Skeletal muscle cell (primary cell): ENCODE results near the gene STRADA.
A peak's percentile ranks its signal among the peaks of the same experiment; 100 is the strongest.
"Not testable (repeated sequence)": the region's sequence is repeated elsewhere in the genome, so short reads cannot be mapped to it uniquely, and the experiment has no call there.

Experiments
- DNase-seq: peaks from one replicate; pipeline ENCODE4 v3.0.0-alpha.2; 2010; ENCODE audit warnings: low read depth
- H3K4me3 ChIP-seq: 2 replicates; pipeline ENCODE4 v1.5.1; 2011; ENCODE audit warnings: low read depth, mild to moderate bottlenecking, control low read depth, low read length, moderate library complexity

The STRADA gene

DNA sequence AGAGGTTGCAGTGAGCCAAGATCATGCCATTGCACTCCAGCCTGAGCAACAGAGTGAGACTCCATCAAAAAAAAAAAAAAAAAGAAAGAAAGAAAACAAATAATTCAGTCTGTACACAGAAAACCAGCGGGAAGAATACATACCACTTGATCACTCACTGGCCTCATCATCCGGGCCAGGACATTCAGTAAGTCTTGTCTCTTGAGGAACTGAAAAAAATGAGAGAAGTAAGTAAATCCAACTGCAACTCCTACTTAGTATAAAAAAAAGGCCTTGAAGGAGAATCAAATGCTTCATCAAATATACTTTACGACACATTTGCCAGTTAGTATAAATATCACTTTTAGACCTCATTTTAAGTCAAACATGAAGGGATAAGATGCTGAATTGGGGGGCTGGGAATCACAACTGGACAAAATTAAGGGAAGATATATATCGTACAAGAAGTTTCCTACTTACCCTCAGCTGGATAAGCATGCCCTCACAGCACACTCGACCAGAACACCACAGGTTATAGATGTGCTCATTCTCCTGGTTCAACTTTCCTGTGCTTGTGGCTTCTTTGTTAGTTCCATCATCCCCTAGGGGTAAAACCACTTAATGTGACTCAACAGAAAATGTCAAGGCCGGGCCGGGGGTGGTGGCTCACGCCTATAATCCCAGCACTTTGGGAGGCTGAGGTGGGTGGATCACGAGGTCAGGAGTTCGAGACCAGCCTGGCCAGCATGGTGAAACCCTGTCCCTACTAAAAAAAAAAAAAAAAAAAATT is 19.4 kb upstream of the STRADA start:
- DNase-seq = no peak
- H3K4me3 ChIP-seq = no peak overlapping the region

DNA sequence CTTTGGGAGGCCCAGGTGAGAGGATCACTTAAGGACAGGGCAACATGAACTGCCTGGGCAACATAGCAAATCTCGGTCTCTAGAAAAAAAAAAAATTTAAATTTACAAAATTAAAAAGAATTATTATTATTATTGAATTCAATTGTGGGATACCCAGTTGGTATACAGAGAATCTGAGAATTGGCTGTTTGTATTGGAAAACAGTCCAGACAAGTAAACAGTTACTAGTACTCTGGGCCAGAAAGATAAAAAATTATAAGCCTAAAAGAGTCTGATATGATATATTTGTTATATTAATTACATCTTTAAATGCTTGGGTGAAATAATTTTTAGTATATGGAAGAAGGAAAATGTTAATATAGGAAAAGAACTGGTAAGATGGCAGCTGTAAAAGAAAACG is 16.8 kb upstream of the STRADA start:
- no peak overlapping the region for H3K4me3 ChIP-seq
- DNase-seq = no peak

DNA sequence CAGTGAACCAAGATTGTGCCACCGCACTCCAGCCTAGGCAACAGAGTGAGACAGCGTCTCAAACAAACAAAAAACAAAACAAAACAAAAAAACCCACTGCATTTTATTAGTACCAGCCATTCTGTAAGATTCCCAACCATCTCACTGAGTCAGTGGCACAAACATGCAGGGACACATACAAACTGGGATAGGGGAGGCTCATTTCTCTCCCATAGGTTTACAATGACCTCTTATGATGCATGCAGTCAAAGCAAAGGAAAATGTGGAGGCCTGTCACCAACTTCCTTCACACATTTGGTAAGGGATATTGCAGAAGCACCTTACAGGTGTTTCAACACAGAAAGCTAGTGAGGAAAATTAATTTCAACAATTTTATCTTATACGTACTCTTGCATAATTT is 12.4 kb upstream of the STRADA start:
- DNase-seq = no peak
- H3K4me3 ChIP-seq = no peak overlapping the region

DNA sequence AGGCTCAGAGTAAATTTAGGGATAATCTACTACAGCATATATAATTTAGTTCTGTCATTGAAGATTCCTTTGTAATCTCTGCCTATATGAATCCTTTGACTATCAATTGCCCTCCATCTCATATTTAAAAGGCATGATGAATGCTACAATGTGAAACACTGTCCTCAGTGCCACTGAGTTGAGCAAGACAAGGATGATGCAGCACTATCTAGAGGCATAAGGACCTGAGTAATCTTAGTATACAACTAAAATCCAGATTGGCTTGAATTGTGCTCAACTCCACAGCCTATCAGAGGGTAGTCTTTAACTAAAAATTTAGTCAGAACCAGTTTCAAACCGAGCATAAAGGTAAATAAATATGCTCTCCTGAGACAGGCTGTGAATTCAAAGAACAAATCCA is 11.6 kb upstream of the STRADA start:
- no peak overlapping the region for H3K4me3 ChIP-seq
- DNase-seq = no peak

DNA sequence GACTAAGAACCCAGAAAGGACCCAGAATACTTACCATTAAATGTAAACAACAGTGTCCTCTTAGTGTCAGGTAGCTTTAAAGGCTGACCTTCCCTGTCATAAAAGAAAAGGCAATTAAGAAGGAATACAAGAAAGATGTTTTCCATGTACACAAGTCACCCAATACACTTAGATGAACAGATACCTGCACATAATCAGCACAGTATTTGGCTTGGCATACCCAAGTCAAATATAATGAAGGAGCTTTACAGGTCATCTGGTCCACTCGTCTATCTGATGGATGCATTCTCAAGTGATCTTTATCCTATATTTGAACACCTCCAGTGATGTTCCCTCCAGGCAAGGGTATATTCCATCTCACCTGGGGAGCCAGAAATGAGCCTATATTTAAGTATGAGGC is 11.1 kb upstream of the STRADA start:
- DNase-seq = no peak

DNA sequence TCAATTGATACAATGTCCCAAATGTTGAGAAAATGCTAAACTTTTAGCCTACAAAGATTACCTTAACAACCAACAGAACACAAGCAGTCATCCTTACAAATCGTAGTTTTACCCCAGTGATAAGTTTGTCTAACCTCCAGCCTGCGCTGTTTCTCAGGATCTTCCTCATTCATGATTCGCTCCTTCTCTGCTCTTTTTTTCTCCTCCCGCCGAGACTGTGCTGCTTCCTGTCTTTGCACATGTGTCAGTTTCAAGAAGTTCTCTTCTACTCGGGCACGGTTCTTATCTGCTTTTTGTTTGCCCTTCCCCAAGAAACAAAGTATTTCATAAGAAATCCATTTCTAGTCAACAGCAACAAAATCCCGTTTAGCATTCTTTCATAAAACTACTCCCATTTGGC is 10.2 kb upstream of the STRADA start:
- DNase-seq = no peak
- no peak overlapping the region for H3K4me3 ChIP-seq

More for the DNA sequence above, 11.1 kb upstream of the STRADA start:
- H3K4me3 ChIP-seq = no peak overlapping the region

DNA sequence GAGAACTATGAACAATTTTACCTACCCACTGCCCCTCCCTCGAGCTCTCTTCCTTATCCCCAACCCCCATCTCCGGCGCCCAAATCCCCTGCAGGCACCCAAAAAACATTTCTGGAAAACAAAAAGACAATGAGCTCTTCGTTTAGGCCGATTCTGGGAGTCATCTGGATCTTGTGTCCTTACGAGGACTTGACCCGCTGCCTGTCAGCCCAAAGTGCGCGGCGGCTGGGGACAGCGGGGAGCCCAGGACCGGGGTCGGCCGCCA is 524 bp downstream of the STRADA start:
- no peak for DNase-seq

DNA sequence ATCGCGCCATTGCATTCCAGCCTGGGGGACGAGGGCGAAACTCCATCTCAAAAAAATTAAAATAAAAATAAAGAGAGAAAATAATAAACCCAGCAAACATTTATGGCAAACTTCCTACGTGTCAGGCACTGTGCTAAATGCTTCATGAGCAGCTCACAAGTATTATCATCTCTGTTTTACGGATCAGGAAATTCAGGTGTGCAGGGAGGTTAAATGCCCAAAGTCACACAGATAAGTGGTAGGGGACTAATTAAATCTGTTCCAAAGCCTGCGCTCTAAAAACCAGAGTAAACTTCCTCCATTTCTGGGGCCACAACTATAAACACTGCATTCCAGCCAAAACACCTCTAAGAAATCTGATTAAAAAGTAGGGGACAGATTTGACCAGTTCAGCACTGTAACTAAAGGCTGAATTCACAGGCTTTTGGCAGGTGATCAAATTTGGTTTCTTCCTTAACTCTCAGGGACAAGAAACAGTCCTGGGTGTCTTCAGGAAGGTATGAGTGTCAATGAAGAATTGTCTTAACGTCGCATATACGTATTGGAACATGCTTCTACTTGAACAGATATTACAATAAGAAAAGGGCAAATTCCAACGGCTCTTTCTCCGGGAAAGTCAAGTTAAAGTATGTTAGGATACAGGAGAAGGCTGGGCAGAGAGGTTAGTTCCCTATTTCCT is 996 bp downstream of the STRADA start:
- H3K4me3 ChIP-seq = peak overlapping the region; percentile 91
- no peak for DNase-seq

More for the DNA sequence above, 524 bp downstream of the STRADA start:
- H3K4me3 ChIP-seq = peak overlapping the region; percentile 91

DNA sequence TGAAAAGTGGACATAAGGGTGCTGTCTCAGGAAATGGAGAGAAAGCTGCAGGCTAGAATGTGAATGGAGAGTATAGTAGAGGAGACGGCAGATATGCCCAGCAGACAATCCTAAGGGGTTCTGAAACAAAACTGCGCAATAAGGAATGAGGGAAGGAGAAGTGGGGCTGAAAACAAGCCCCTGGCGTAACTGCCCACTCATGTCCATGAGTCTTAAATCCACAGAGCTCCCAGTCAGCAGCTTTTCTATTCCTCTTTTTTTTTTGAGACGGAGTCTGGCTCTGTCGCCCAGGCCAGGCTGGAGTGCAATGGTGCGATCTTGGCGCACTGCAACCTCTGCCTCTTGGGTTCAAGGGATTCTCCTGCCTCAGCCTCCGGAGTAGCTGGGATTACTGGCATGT is 5.9 kb downstream of the STRADA start:
- no peak for DNase-seq
- H3K4me3 ChIP-seq = no peak overlapping the region

DNA sequence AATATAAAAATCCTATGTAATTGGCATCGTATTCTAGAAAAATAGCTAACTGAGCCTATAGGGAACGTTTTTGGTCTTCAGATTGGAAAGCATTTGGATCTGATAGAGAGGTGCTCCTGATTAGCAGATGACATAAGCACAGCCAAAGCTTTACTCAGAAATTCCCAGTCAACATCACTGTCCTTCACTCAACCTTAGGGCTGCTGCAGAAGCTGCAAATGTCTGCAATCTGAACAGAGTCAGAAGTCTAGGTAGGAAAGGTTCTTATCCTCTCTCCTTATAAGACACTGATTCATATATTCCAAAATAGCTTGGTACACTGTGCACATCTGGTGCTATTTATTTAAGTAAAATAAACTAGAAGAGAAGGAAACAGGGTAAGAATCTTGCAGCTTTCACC is 19.2 kb downstream of the STRADA start:
- H3K4me3 ChIP-seq = no peak overlapping the region
- no peak for DNase-seq

DNA sequence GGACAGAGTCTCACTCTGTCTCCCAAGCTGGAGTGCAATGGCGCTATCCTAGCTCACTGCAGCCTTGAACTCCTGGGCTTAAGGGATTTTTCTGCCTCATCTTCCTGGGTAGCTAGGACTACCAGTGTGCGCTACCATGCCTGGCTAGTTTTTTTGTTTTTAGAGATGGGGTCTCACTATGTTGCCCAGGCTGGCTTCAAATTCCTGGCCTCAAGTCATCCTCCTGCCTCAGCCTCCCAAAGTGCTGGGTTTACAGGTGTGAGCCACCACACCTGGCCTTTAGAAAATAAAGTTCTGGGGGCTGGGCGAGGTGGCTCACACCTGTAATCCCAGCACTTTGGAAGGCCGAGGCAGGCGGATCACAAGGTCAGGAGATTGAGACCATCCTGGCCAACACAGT is 21.4 kb downstream of the STRADA start:
- not testable (repeated sequence) for DNase-seq, H3K4me3 ChIP-seq

DNA sequence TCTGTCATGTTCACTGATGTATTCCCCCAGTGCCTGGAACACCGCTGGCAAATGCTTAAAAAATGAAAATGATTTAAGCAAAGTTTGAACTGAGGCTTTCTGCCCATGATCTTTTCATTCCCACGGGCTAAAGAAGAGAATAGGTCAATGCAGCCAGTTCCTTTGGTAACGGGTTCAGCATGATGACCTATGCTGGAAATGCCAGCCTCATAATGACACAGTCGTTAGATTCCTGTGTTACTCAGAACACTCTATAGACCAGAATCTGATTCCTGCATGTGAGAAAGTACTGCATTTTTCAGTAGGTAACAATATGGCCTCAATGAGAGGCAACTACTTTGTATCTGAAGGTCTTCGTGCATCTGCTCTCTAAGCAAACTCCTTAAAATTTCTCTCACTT is 22.6 kb downstream of the STRADA start:
- no peak for DNase-seq
- H3K4me3 ChIP-seq = no peak overlapping the region

DNA sequence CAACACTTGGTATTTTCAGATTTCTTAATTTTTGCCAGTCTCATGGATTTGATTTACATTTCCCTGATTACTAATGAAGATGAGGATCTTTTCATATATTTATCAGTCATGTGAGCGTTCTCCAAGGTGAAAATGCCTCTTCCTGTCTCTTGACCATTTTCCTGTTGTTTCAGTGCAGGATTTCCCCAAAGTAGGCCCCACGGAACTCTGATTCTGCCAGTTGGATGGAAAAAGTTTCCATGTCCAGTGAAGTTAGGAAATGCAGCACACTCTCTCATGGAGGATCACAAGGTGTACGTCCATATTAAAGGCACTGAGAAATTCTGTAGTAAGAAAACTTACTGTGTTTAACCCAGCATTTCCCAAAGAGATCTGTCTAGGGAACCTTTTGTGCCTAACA is 25.2 kb downstream of the STRADA start:
- DNase-seq = no peak
- no peak overlapping the region for H3K4me3 ChIP-seq

DNA sequence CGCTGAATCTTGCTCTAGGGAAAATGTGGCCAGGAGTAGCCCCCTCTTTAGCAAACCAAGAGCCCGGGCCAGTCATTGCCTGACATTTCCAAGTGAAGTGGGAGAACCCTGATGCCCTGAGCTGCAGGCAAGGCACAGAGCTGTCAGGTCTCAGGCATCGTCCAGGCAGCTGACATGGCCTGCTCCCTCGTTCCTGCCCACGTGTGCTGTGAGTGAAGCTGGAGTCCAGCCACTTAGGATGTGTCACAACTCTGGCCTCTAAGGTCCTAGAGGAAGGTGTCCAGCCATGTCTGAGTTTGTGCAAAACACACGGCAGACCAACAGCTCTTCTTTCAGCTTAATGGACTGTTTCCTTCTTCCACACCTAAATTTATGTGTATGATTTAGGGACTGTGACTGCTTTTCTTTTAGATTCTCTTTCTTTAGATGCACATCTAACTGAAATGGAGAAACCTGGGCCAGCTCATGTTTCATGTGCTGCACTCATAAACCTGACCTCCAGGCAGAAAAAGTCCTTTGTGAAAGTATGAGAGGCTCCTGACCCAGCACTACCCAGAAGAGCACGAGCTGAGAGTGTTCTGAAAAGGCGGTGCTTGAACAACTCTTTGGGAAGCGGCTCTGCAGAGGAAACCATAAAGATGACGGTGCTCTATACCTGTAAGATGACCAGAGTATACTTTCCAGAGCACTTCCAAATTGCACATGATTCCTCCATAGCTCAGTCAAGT is 26.9 kb downstream of the STRADA start:
- no peak for DNase-seq
- H3K4me3 ChIP-seq = no peak overlapping the region

DNA sequence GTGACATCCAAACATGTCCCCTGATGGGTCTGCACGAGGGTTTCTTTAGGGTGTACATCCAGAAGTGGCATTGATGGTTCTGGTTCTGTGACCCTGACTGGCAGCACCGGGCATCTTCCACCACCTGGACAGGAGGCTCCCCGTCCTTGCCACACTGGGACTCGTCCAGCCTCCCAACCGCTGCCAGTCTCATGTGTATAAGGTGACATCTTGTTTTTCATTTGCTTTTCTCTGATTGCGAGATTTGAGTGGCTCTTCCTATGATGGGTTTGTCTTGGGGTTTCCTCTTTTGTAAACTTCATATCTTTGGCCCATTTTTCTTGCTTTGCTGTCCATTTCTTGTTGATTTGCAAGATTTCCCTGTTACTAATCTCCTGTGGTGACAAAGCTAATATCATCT is 32.5 kb downstream of the STRADA start:
- DNase-seq = no peak
- H3K4me3 ChIP-seq = no peak overlapping the region

DNA sequence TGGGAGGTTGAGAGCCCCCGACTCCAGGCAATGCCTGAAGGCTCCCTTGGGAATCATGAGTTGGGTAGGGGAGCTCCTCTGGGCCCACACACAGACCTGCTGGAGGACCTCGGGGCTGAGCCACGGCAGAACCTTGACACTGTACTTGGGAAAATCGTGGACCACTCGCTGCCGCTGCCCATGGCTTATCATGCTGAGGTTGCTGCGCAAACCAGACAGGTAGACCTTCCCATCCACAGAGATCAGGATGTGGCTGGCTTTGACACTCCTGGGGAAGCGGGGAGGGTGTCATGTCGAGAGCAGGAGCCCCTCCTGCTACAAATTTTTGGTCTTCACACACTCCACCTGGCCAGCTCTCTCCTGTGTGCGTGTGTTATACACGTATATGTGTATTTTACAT is 34.4 kb downstream of the STRADA start:
- H3K4me3 ChIP-seq = no peak overlapping the region

DNA sequence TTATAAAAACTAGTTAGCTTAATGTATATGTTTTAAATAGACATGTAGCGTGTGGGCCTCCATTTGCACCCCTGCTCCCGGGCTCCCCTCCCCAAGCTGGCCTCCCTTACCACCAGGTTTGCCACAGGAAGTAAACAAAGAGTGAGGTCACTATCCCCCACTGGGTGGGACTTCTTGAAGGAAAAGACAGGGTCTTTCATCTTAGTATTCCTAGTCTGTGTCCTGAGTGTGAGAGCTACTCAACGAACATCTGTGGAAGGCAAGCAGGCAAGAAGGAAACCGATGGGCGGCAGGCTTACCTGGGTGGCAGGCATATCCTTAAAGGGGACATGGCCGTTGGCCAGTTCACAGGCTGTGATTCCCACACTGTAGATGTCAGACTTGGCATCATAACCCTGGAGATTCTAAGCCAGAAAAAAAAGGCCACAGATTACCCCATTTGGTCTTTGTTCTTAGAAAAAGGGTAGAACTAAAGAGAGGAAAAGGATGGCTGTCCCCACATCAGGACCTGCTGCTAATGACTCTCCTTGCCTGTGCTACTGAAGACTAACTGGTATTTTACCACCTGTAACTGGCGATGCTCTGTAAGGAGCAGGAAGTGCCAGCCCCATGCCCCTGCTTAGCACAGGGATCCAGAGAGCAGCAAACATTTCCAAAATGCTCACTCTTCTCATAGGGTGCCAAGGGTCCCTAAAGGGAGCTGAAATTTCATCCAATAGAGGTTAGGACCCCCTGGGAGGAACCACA is 35.1 kb downstream of the STRADA start:
- no peak overlapping the region for H3K4me3 ChIP-seq
- no peak for DNase-seq

More for the DNA sequence above, 34.4 kb downstream of the STRADA start:
- DNase-seq = no peak

DNA sequence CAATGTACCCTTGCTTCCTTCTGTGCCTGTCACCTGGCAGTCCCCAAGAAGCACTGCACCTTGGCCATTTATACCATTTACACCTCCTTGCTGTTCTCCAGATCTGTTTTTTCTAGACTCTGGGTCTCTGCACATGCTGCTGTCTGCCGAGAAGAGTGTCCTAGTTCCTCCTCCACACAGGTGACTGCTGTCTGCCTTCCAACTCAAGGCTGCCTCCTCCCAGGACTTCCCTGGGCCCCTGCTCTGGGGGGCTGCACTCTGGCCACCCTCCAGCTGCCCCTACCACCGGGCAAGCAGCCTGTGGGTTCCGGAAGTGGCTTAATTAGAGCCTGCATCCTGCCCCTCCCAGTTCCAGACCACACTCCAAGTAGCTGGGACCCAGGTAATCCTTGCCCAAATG is 35.9 kb downstream of the STRADA start:
- H3K4me3 ChIP-seq = no peak overlapping the region
- no peak for DNase-seq

DNA sequence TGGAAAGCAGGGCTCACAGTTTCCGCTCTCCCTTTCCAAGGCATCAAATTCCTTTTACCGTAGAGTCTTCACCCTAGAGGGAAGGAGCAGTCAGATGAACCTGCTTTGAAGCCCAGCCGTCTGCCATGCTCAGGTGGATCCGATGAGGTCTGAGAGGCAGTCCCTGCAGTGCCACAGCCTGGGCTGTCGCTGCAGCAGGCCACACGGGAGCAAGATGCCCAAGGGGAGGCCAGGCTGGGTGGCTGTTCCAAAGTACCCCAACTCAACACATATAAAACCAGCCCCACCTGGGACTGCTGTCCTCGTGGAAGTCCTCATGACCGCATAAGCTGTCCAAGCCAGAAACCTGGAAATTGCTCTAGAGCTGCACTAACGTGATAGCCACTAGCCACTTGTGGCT is 36.8 kb downstream of the STRADA start:
- no peak for DNase-seq
- H3K4me3 ChIP-seq = no peak overlapping the region

DNA sequence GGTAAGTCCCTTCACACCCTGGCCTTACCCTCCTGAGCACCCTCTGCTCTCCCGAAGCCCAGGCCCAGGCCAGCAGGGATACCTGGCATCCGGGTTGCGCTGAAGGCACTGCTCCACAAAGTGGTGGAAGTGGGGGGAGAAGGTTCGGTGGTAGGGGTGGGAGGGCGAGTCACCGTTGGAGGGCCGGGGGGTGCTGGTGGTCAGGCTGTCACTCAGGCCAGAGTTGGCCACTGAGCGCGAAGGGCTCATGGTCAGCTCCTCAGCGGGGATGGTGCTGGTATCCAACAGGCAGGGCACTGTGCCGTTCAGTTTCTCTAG is 37.4 kb downstream of the STRADA start:
- H3K4me3 ChIP-seq = no peak overlapping the region
- no peak for DNase-seq
